ENCODE results near the gene BEAN1.

Gene BEAN1

GRCh38 chr16:66529475-66529874 lies 102.4 kb downstream of the BEAN1 start:
- DNase-seq = no peak

Measured in stimulated activated CD4-positive, alpha-beta T cell treated with anti-CD3 and anti-CD28 coated beads, Interleukin-12 subunit alpha, Interleukin-12 subunit beta, amount 100 ng/mL, for 4 hours (primary cell).